SK-N-SH (cell line): Measurements from ENCODE around the gene GRB7. TPM values are rescaled to one million over a fixed set of nuclear protein-coding genes. Genes with fewer than 3 reads are reported as not detected.

ENCODE experiments used
- CTCF ChIA-PET: fragments of 300-600, 350-600 bp; formaldehyde crosslinking; extraction: SDS; loops from one replicate; lab custom pipeline; 2021; lab: Yijun Ruan, JAX
- POLR2A ChIA-PET: fragments of 350-600 bp; sonication (Branson Sonifier 250); formaldehyde crosslinking; extraction: SDS; loops from one replicate; lab custom pipeline; 2020; ENCODE audit warnings: antibody characterized with exemption, inconsistent platforms; lab: Yijun Ruan, JAX
- DNase-seq: peaks from one replicate; pipeline ENCODE4 v3.0.0; 2012
- H2AFZ ChIP-seq: fragments of 200-600 bp; sonication (generic); 2 replicates; pipeline ENCODE4 v1.8.1; 2016; ENCODE audit warnings: antibody characterized with exemption, mild to moderate bottlenecking, low read depth
- H3F3A ChIP-seq: fragments of 200-600 bp; sonication (generic); replicated peaks from 2 replicates; pipeline ENCODE3; 2016; ENCODE audit warnings: antibody characterized with exemption, mild to moderate bottlenecking; ENCODE audit not compliant: insufficient read depth
- H3K27ac ChIP-seq, 2 experiments: fragments of 200-500 bp in 1 of 2; fragments of 200-600 bp in 1 of 2; sonication (Bioruptor generic) in 1 of 2; sonication (generic), shearing (Covaris generic) in 1 of 2; 2 replicates each; pipeline versions ENCODE4 v1.5.1 to v1.6.1; 2014 to 2016; ENCODE audit warnings: low read depth in 2 of 2, inconsistent platforms in 1 of 2, low read length in 1 of 2, mild to moderate bottlenecking in 1 of 2, mixed read lengths in 1 of 2
- H3K27me3 ChIP-seq: fragments of 200-600 bp; sonication (generic), shearing (Covaris generic); 2 replicates; pipeline ENCODE4 v1.6.1; 2016; ENCODE audit warnings: mixed run types; ENCODE audit not compliant: insufficient read depth
- H3K36me3 ChIP-seq, 2 experiments: fragments of 200-500 bp in 1 of 2; fragments of 200-600 bp in 1 of 2; sonication (Bioruptor generic) in 1 of 2; sonication (generic) in 1 of 2; replicated peaks in 1 of 2; 2 replicates each; pipeline versions ENCODE3 to v1.5.1; 2014 to 2016; ENCODE audit warnings: low read length in 1 of 2, mild to moderate bottlenecking in 1 of 2; ENCODE audit not compliant: insufficient read depth in 2 of 2, control insufficient read depth in 1 of 2
- H3K4me1 ChIP-seq, 2 experiments: fragments of 200-500 bp in 1 of 2; fragments of 200-600 bp in 1 of 2; sonication (Bioruptor generic) in 1 of 2; sonication (generic), shearing (Covaris generic) in 1 of 2; 2 replicates each; pipeline versions ENCODE4 v1.5.1 to v1.6.1; 2014 to 2016; ENCODE audit warnings: low read depth in 1 of 2, low read length in 1 of 2, mixed run types in 1 of 2; ENCODE audit not compliant: insufficient read depth in 2 of 2, control insufficient read depth in 1 of 2
- H3K4me2 ChIP-seq: fragments of 200-600 bp; sonication (generic), shearing (Covaris generic); 2 replicates; pipeline ENCODE4 v1.6.1; 2017; ENCODE audit warnings: mixed run types
- H3K4me3 ChIP-seq, 2 experiments: fragments of 200-500 bp in 1 of 2; fragments of 200-600 bp in 1 of 2; sonication (Bioruptor generic) in 1 of 2; sonication (generic), shearing (Covaris generic) in 1 of 2; 2 replicates each; pipeline versions ENCODE4 v1.5.1 to v1.8.1; 2014 to 2016; ENCODE audit warnings: low read depth in 2 of 2, inconsistent platforms in 1 of 2, low read length in 1 of 2, mild to moderate bottlenecking in 1 of 2, mixed read lengths in 1 of 2, moderate library complexity in 1 of 2
- H3K79me2 ChIP-seq: fragments of 200-600 bp; sonication (generic); 2 replicates; pipeline ENCODE4 v1.8.1; 2017; ENCODE audit warnings: mild to moderate bottlenecking; ENCODE audit not compliant: insufficient read depth
- H3K9ac ChIP-seq: fragments of 200-600 bp; sonication (generic); 2 replicates; pipeline ENCODE4 v1.6.1; 2017; ENCODE audit warnings: mixed run types
- H3K9me2 ChIP-seq: fragments of 200-600 bp; sonication (generic); 2 replicates; pipeline ENCODE4 v1.6.1; 2017; ENCODE audit warnings: mixed run types
- H3K9me3 ChIP-seq: fragments of 200-600 bp; sonication (generic); 2 replicates; pipeline ENCODE4 v1.6.1; 2017; ENCODE audit warnings: mixed run types, mild to moderate bottlenecking, moderate library complexity
- H4K20me1 ChIP-seq: fragments of 200-600 bp; sonication (generic); 2 replicates; pipeline ENCODE4 v1.6.1; 2017; ENCODE audit warnings: mild to moderate bottlenecking, mixed run types; ENCODE audit not compliant: insufficient read depth
- CHD2 ChIP-seq: fragments of 150-350 bp; IDR thresholded peaks from 2 replicates; pipeline ENCODE4 v1.6.1; 2018; ENCODE audit warnings: low read length; ENCODE audit not compliant: partially characterized antibody
- CTCF ChIP-seq: fragments of 200-600 bp; sonication (generic); IDR thresholded peaks from 2 replicates; pipeline ENCODE4 v1.6.1; 2017; ENCODE audit warnings: antibody characterized with exemption, mild to moderate bottlenecking, moderate library complexity
- EZH2phosphoT487 ChIP-seq: fragments of 200-600 bp; sonication (generic); IDR thresholded peaks from 2 replicates; pipeline ENCODE4 v1.6.1; 2017; ENCODE audit warnings: low read depth, mixed run types, mild to moderate bottlenecking, antibody characterized with exemption, moderate library complexity, borderline replicate concordance
- FOSL2 ChIP-seq: IDR thresholded peaks from 2 replicates; pipeline ENCODE4 v1.4.0; 2012; ENCODE audit warnings: low read depth, mild to moderate bottlenecking, moderate library complexity, borderline replicate concordance
- FOXM1 ChIP-seq: IDR thresholded peaks from 2 replicates; pipeline ENCODE4 v1.4.0; 2012; ENCODE audit warnings: low read depth, mild to moderate bottlenecking
- PBX3 ChIP-seq: IDR thresholded peaks from 2 replicates; pipeline ENCODE4; 2012
- SMC3 ChIP-seq: IDR thresholded peaks from 2 replicates; pipeline ENCODE4 v1.6.1; 2012; ENCODE audit warnings: low read depth, low read length, improper control_type of control experiment
- TAF1 ChIP-seq: IDR thresholded peaks from 2 replicates; pipeline ENCODE4 v1.6.1; 2012; ENCODE audit warnings: low read depth, mild to moderate bottlenecking, low read length, moderate library complexity, borderline replicate concordance
- YY1 ChIP-seq: IDR thresholded peaks from 2 replicates; pipeline ENCODE4 v1.4.0; 2012; ENCODE audit warnings: low read depth, mild to moderate bottlenecking
- WGBS: methylation state at CpG from one replicate; pipeline ENCODE4 v1.1.6; 2017; ENCODE audit warnings: low lambda C conversion rate; 5-methylcytosine and 5-hydroxymethylcytosine counted together
- polyA plus RNA-seq, 3 experiments: library from polyadenylated mRNA; depleted of rRNA; stranded (reverse); fragments of >200 nt; gene quantifications; 2 replicates each; pipeline ENCODE4 v1.2.3, GENCODE V29; 2012
- TF ChIP-seq, protein P1 (sequence below): IDR thresholded peaks from 2 replicates; pipeline ENCODE4 v1.4.0; 2012; ENCODE audit warnings: low read depth, borderline replicate concordance
- TF ChIP-seq, protein P2 (sequence below): IDR thresholded peaks from 2 replicates; pipeline ENCODE4 v1.6.1; 2012; ENCODE audit warnings: mild to moderate bottlenecking, low read depth, low read length, moderate library complexity

The GRB7 gene
- polyA plus RNA-seq, 1 of the 3 experiments (the other 2 are of a cell fraction) = not detected

- Histone ChIP-seq H2AFZ (no peak overlapping the region), H3F3A (no peaks in the 10 kb centered on the region), H3K4me3 (no peak overlapping the region), H4K20me1 (no peaks in the 10 kb centered on the region), H3K9me3 (no peaks in the 10 kb centered on the region), H3K36me3 (no peaks in the 10 kb centered on the region), H3K9ac (no peak overlapping the region), H3K4me2 (no peak overlapping the region), H3K4me1 (no peaks in the 10 kb centered on the region), H3K9me2 (no peaks in the 10 kb centered on the region), H3K27me3 (no peaks in the 10 kb centered on the region), H3K79me2 (no peaks in the 10 kb centered on the region), H3K27ac (no peak overlapping the region)
- DNase-seq = no peak
- ChIA-PET POLR2A (no interaction called here), CTCF (interaction anchor here (1.1 to 3.3 kb wide), 3 partner anchors 36 to 73 kb away, joined by 3 to 15 read pairs (median 5); partner anchors contain the start of gene MIEN1)
- 77% methylated on average over 5 of the region's 5 CpGs for WGBS
- TF ChIP-seq, protein P1, sequence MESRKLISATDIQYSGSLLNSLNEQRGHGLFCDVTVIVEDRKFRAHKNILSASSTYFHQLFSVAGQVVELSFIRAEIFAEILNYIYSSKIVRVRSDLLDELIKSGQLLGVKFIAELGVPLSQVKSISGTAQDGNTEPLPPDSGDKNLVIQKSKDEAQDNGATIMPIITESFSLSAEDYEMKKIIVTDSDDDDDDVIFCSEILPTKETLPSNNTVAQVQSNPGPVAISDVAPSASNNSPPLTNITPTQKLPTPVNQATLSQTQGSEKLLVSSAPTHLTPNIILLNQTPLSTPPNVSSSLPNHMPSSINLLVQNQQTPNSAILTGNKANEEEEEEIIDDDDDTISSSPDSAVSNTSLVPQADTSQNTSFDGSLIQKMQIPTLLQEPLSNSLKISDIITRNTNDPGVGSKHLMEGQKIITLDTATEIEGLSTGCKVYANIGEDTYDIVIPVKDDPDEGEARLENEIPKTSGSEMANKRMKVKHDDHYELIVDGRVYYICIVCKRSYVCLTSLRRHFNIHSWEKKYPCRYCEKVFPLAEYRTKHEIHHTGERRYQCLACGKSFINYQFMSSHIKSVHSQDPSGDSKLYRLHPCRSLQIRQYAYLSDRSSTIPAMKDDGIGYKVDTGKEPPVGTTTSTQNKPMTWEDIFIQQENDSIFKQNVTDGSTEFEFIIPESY = no peak
Observed at GRCh38 chr17:39694593-39694992, 43.1 kb upstream of the GRB7 start.

DNA sequence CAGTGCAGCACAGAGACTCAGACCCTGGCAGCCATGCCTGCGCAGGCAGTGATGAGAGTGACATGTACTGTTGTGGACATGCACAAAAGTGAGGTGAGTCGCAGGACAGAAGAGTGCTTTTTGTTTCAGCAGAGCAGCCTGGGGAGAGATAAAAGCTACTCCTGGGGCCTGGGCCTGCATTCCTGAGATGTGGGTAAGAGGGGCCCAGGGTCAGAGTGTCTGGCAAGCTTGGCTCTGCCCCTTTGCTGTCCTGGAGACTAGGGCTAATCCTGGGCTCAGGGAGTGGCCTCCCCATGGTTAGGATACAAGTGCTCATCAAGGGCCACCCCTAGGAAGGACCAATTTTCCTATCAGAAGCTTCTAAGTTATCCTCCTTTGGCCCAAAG, 42.7 kb upstream of the GRB7 start:
- CTCF ChIA-PET = interaction anchor here (1.1 to 3.3 kb wide), 3 partner anchors 35 to 73 kb away, joined by 3 to 15 read pairs (median 5); partner anchors contain the start of gene MIEN1

More for the DNA sequence above, 42.7 kb upstream of the GRB7 start:
- H3K4me3 ChIP-seq = no peak overlapping the region
- no peak overlapping the region for H3K4me2 ChIP-seq
- TF ChIP-seq, protein P2, sequence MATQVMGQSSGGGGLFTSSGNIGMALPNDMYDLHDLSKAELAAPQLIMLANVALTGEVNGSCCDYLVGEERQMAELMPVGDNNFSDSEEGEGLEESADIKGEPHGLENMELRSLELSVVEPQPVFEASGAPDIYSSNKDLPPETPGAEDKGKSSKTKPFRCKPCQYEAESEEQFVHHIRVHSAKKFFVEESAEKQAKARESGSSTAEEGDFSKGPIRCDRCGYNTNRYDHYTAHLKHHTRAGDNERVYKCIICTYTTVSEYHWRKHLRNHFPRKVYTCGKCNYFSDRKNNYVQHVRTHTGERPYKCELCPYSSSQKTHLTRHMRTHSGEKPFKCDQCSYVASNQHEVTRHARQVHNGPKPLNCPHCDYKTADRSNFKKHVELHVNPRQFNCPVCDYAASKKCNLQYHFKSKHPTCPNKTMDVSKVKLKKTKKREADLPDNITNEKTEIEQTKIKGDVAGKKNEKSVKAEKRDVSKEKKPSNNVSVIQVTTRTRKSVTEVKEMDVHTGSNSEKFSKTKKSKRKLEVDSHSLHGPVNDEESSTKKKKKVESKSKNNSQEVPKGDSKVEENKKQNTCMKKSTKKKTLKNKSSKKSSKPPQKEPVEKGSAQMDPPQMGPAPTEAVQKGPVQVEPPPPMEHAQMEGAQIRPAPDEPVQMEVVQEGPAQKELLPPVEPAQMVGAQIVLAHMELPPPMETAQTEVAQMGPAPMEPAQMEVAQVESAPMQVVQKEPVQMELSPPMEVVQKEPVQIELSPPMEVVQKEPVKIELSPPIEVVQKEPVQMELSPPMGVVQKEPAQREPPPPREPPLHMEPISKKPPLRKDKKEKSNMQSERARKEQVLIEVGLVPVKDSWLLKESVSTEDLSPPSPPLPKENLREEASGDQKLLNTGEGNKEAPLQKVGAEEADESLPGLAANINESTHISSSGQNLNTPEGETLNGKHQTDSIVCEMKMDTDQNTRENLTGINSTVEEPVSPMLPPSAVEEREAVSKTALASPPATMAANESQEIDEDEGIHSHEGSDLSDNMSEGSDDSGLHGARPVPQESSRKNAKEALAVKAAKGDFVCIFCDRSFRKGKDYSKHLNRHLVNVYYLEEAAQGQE = no peak
- TF ChIP-seq CHD2 (no peak), TAF1 (no peak), PBX3 (no peak), FOXM1 (no peak), CTCF (no peak), SMC3 (no peak), FOSL2 (no peak), EZH2phosphoT487 (no peak), YY1 (no peak)
- DNase-seq = no peak
- H3F3A ChIP-seq = no peaks in the 10 kb centered on the region
- H2AFZ ChIP-seq = no peak overlapping the region
- H3K4me1 ChIP-seq = no peaks in the 10 kb centered on the region
- H3K27ac ChIP-seq = no peak overlapping the region
- H3K9me3 ChIP-seq = no peaks in the 10 kb centered on the region
- H3K9me2 ChIP-seq = no peaks in the 10 kb centered on the region
- H3K79me2 ChIP-seq = no peaks in the 10 kb centered on the region
- no peaks in the 10 kb centered on the region for H4K20me1 ChIP-seq
- no peaks in the 10 kb centered on the region for H3K27me3 ChIP-seq
- POLR2A ChIA-PET = no interaction called here
- no peaks in the 10 kb centered on the region for H3K36me3 ChIP-seq
- H3K9ac ChIP-seq = no peak overlapping the region
- 100% methylated on average over 2 of the region's 2 CpGs for WGBS
